AG04450 (cell line): ENCODE data around the gene ATXN10. TPM values are rescaled to one million over a fixed set of nuclear protein-coding genes. Genes with fewer than 3 reads are reported as not detected.

Source experiments
- CTCF ChIA-PET: fragments of 300-600, 350-600 bp; formaldehyde crosslinking; extraction: SDS; loops from one replicate; lab custom pipeline; 2022; ENCODE audit warnings: antibody characterized with exemption, inconsistent platforms; lab: Charles Lee
- POLR2A ChIA-PET: fragments of 350-600 bp; formaldehyde crosslinking; extraction: SDS; loops from one replicate; lab custom pipeline; 2021; ENCODE audit warnings: antibody characterized with exemption, inconsistent platforms; lab: Yijun Ruan, JAX
- DNase-seq: peaks from one replicate; pipeline ENCODE4 v3.0.0-alpha.2; 2011; ENCODE audit warnings: low read depth, low spot score
- H3K27ac ChIP-seq: one replicate; pipeline ENCODE4 v1.5.1; 2012; ENCODE audit warnings: low read depth, low read length, control low read depth
- H3K27me3 ChIP-seq: one replicate; pipeline ENCODE4 v1.6.0; 2012; ENCODE audit warnings: low read length; ENCODE audit not compliant: control insufficient read depth, insufficient read depth
- H3K4me3 ChIP-seq: 2 replicates; pipeline ENCODE4 v1.5.1; 2011; ENCODE audit warnings: mild to moderate bottlenecking, low read depth, low read length, control low read depth
- H3K9me3 ChIP-seq: 2 replicates; pipeline ENCODE4 v1.5.1; 2012; ENCODE audit warnings: low read length; ENCODE audit not compliant: control insufficient read depth, insufficient read depth
- CTCF ChIP-seq: IDR thresholded peaks from 2 replicates; pipeline ENCODE4 v1.5.1; 2011; ENCODE audit warnings: low read depth, low read length, control low read depth, inconsistent platforms
- polyA plus RNA-seq: library from polyadenylated mRNA; depleted of rRNA; stranded (reverse); fragments of >200 nt; gene quantifications from 2 replicates; pipeline ENCODE4 v1.2.3, GENCODE V29; 2011

Gene ATXN10
- polyA plus RNA-seq, 1 experiment = 521 TPM

GRCh38 chr22:45768490-45768889 is 96.9 kb downstream of the ATXN10 start:
- Histone ChIP-seq H3K27me3 (no peaks in the 10 kb centered on the region), H3K4me3 (no peak overlapping the region), H3K27ac (no peak overlapping the region), H3K9me3 (peaks cover 4% of the 10 kb centered on the region)
- CTCF ChIA-PET = interaction anchor here (1.3 kb wide), 1 partner anchor 96 kb away, joined by 3 read pairs; no protein-coding TSS in a partner anchor
- POLR2A ChIA-PET = no interaction called here
- no peak for DNase-seq
- TF ChIP-seq CTCF = no peak

- no peak for DNase-seq
- ChIA-PET CTCF (interaction anchor here (1.1 kb wide), 1 partner anchor 10 kb away, joined by 4 read pairs; no protein-coding TSS in a partner anchor), POLR2A (no interaction called here)
- H3K27ac ChIP-seq = no peak overlapping the region
- no peak overlapping the region for H3K4me3 ChIP-seq
- peaks cover 4% of the 10 kb centered on the region for H3K9me3 ChIP-seq
- no peak for TF ChIP-seq CTCF
- no peaks in the 10 kb centered on the region for H3K27me3 ChIP-seq
Measured at GRCh38 chr22:45769569-45770210, 98.1 kb downstream of the ATXN10 start.

GRCh38 chr22:45770506-45770905 is 98.9 kb downstream of the ATXN10 start:
- no peak overlapping the region for H3K27ac ChIP-seq
- no peak for TF ChIP-seq CTCF
- H3K9me3 ChIP-seq = peaks cover 4% of the 10 kb centered on the region
- no peaks in the 10 kb centered on the region for H3K27me3 ChIP-seq
- POLR2A ChIA-PET = no interaction called here
- CTCF ChIA-PET = interaction anchor here (1.1 kb wide), 1 partner anchor 11 kb away, joined by 4 read pairs; no protein-coding TSS in a partner anchor
- DNase-seq = no peak
- no peak overlapping the region for H3K4me3 ChIP-seq

- H3K27ac ChIP-seq = no peak overlapping the region
- ChIA-PET POLR2A (interaction anchor here (0.6 kb wide), 1 partner anchor 12 kb away, joined by 3 read pairs; no protein-coding TSS in a partner anchor), CTCF (interaction anchor here (1.1 kb wide), 1 partner anchor 11 kb away, joined by 4 read pairs; no protein-coding TSS in a partner anchor)
- H3K4me3 ChIP-seq = no peak overlapping the region
- TF ChIP-seq CTCF = no peak
- peaks cover 4% of the 10 kb centered on the region for H3K9me3 ChIP-seq
- no peaks in the 10 kb centered on the region for H3K27me3 ChIP-seq
- DNase-seq = no peak
Measured at GRCh38 chr22:45771057-45771456, 99.4 kb downstream of the ATXN10 start.

GRCh38 chr22:45771711-45772110 is 100.1 kb downstream of the ATXN10 start:
- ChIA-PET POLR2A (no interaction called here), CTCF (no interaction called here)
- Histone ChIP-seq H3K9me3 (peaks cover 4% of the 10 kb centered on the region), H3K27me3 (no peaks in the 10 kb centered on the region), H3K27ac (no peak overlapping the region), H3K4me3 (no peak overlapping the region)
- TF ChIP-seq CTCF = no peak
- no peak for DNase-seq
